Glomerular visceral epithelial cell (primary cell): ENCODE results near the gene NNT.
"Not testable (repeated sequence)": the region's sequence is repeated elsewhere in the genome, so short reads cannot be mapped to it uniquely, and the experiment has no call there.

Source experiments
- DNase-seq: peaks from one replicate; pipeline ENCODE4 v3.0.0-alpha.2; 2016; ENCODE audit errors: extremely low spot score

The NNT gene

GRCh38 chr5:43627028-43627427, 24.0 kb downstream of the NNT start:
- DNase-seq: peak; percentile 50

GRCh38 chr5:43631182-43631910, 28.4 kb downstream of the NNT start:
- DNase-seq: peak; percentile 71

- no peak for DNase-seq
These were observed 31.6 kb downstream of the NNT start for GRCh38 chr5:43634621-43635020.

- DNase-seq: no peak
These were observed 32.4 kb downstream of the NNT start for GRCh38 chr5:43635374-43635773.

- DNase-seq: no peak
These were observed 33.1 kb downstream of the NNT start for GRCh38 chr5:43636076-43636475.

- no peak for DNase-seq
These were observed 34.4 kb downstream of the NNT start for GRCh38 chr5:43637416-43637815.

GRCh38 chr5:43638107-43638506, 35.1 kb downstream of the NNT start:
- DNase-seq: no peak

GRCh38 chr5:43638546-43638945, 35.6 kb downstream of the NNT start:
- no peak for DNase-seq

- no peak for DNase-seq
These were observed 36.6 kb downstream of the NNT start for GRCh38 chr5:43639566-43639965.

GRCh38 chr5:43642428-43642827, 39.4 kb downstream of the NNT start:
- no peak for DNase-seq

GRCh38 chr5:43643327-43643726, 40.3 kb downstream of the NNT start:
- no peak for DNase-seq

GRCh38 chr5:43643750-43644149, 40.8 kb downstream of the NNT start:
- no peak for DNase-seq

- no peak for DNase-seq
These were observed 44.0 kb downstream of the NNT start for GRCh38 chr5:43646992-43647391.

- no peak for DNase-seq
These were observed 44.8 kb downstream of the NNT start for GRCh38 chr5:43647789-43648188.

- no peak for DNase-seq
These were observed 45.6 kb downstream of the NNT start for GRCh38 chr5:43648499-43649124.

- DNase-seq: no peak
These were observed 46.3 kb downstream of the NNT start for GRCh38 chr5:43649256-43649655.

GRCh38 chr5:43652537-43653302, 49.7 kb downstream of the NNT start:
- no peak for DNase-seq

- peak; percentile 30 for DNase-seq
These were observed 55.5 kb downstream of the NNT start for GRCh38 chr5:43658509-43658908.

GRCh38 chr5:43659075-43659474, 56.1 kb downstream of the NNT start:
- no peak for DNase-seq

GRCh38 chr5:43661102-43661501, 58.1 kb downstream of the NNT start:
- peak; percentile 42 for DNase-seq

- DNase-seq: no peak
These were observed 60.9 kb downstream of the NNT start for GRCh38 chr5:43663916-43664315.

GRCh38 chr5:43664501-43665040, 61.6 kb downstream of the NNT start:
- no peak for DNase-seq

- not testable (repeated sequence) for DNase-seq
These were observed 62.8 kb downstream of the NNT start for GRCh38 chr5:43665749-43666148.
